HG03108 (cell line): ENCODE results near the gene ZNF853.
"Not testable (repeated sequence)": the region's sequence is repeated elsewhere in the genome, so short reads cannot be mapped to it uniquely, and the experiment has no call there.

Source experiments
- ATAC-seq: cut with Tn5 transposase; IDR thresholded peaks from one replicate; pipeline ENCODE4 v1.9.1; 2021; ENCODE audit warnings: moderate library complexity; ENCODE audit not compliant: unreplicated experiment

The ZNF853 gene

DNA sequence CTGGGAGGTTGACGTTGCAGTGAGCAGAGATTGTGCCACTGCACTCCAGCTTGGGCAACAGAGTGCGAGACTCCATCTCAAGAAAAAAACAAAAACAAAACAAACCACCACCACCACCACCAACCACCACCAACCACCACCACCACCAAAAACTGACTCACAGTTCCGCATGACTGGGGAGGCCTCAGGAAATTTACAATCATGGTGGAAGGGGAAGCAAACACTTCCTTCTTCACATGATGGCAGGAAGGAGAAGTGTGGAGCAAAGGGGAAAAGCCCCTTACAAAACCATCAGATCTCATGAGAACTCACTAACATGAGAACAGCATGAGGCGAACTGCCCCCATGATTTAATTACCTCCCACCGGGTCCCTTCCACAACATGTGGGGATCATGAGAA, 19.6 kb downstream of the ZNF853 start:
- ATAC-seq, result not testable (repeated sequence)

GRCh38 chr7:6636741-6637543, 21.5 kb downstream of the ZNF853 start, which contains the start of gene ZNF316:
Gene ZNF316, plus strand, starts transcription at chr7:6637318. Its CDS starts 5,092 bp downstream, at chr7:6642410.
- peak; percentile 60 for ATAC-seq

DNA sequence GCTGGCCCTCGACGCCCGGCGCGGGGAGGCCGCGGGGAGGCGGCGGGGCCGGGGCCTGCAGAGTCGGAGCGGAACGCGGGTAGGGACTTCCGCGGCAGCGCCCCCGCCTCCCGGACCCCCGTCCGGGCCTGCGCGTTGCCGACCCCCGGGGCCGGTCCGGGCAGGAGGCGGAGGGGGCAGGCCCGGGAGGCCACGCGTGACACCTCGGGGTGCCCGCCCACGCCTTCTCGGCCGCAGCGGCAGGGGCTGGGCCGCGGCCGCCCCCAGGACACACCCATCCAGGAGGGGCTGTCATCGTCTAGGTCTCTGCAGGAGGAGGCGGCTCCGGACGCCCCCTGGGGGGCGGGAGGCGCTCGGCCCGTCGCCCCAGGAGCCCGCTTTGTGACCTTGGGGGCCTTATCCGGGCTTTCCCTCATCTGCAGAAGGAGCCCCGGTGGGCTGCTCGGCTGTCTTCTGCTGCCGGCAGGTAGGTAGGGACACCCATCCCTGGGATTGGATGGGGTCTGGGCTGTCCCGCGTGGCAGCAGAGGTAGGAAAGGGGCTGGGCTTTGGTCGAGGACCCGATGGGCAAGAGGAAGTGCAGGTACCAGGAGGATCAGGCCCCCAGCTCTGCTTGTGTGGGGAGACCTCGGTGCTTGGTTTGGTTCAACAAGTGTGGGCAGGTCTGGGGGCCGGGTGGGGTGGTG, 22.3 kb downstream of the ZNF853 start:
- ATAC-seq, result peak; percentile 67

DNA sequence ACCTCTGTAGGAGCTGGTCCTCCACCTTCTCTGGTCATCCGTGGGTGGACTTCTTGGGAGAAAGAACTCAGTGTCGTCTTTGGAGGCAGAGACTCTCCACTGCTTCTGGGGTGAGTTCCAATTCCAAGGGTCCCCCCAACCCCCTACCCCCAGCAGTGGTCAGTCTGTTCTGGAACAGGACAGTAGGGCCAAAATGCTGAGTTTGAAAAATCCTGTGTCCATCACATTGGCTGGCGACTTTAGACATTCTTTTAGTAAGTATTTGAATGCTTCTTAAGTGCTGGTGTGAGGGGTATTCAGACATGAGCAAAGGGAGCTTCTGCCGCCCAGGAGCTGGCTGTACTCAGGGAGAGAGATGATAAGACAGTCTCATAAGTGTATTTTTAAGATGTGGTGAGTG, 23.6 kb downstream of the ZNF853 start:
- ATAC-seq, result no peak

- ATAC-seq, result no peak
Observed at GRCh38 chr7:6639627-6640026, 24.2 kb downstream of the ZNF853 start.

DNA sequence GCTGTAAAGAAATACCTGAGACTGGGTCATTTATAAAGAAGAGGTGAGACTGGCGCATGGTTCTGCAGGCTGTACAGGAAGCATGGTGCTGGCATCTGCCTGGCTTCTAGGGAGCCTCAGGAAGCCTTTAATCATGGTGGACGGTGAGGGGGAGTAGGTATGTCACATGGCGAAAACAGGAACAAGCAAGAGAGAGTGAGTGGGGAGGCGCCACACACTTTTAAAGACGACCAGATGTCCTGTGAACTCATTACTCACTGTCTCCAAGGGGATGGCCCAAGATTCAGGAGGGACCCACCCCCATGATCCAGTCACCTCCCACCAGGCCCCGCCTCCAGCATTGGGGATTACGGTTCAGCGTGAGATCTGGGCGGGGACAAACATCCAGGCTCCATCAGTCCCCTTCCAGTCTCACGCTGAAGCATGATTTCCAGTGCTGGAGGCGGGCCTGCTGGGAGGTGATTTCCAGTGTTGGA, 24.9 kb downstream of the ZNF853 start:
- ATAC-seq, result no peak

GRCh38 chr7:6641305-6642035, 26.1 kb downstream of the ZNF853 start:
- ATAC-seq, result no peak

DNA sequence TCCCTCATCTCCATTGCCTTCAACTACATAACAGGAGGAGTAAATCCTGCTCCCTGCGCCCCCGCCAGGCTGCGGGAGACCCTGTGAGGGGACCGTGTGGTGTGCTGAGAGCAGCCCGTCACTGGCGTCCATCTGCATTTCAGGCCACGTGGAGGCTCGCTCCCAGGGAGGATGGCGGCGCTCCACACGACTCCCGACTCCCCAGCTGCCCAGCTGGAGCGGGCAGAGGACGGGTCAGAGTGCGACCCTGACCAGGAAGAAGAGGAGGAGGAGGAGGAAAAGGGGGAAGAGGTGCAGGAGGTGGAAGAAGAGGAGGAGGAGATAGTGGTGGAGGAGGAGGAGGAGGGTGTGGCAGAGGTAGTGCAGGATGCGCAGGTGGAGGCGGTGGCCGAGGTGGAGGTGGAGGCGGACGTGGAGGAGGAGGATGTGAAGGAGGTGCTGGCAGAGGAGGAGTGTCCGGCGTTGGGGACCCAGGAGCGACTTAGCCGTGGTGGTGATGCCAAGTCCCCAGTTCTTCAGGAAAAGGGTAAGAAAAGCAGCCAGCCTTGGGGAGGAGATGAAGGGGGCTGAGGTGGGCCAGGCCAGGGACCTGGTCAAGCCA, 26.9 kb downstream of the ZNF853 start:
- no peak for ATAC-seq

DNA sequence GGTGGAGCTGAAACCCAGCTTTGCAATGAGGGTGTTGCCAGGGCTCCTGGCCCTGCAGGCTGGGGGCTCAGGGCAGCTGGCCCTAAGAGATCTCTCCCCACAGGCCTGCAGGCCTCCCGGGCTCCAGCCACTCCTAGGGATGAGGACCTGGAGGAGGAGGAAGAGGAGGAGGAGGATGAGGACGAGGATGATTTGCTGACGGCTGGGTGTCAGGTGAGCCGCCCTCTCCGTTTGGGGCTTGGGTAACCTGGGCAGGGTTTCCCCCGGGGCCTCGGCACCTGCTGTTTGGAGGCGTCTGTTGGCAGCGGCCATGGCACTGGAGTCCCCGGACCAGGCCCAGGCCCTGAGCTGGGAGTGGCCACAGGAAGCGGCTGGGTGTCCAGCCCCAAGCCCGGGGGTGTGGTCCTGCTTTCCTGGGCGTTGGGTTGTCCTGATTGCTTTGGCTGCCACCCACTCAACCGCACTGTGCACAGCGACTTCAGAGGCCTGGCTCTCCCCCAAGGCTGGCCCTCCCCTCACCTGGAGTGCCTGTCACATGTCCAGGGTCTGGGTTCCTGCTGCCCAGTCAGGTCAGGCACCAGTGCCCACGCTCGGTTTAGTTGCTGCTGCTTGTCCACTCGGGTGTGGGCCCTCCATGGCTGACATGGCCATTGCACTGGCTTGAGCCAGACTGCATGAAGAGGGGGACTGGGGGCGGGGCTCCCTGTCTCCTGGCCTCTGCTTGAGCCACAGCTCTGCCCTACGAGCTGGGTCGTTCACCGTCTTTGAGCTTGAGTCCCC, 27.6 kb downstream of the ZNF853 start:
- ATAC-seq, result no peak

DNA sequence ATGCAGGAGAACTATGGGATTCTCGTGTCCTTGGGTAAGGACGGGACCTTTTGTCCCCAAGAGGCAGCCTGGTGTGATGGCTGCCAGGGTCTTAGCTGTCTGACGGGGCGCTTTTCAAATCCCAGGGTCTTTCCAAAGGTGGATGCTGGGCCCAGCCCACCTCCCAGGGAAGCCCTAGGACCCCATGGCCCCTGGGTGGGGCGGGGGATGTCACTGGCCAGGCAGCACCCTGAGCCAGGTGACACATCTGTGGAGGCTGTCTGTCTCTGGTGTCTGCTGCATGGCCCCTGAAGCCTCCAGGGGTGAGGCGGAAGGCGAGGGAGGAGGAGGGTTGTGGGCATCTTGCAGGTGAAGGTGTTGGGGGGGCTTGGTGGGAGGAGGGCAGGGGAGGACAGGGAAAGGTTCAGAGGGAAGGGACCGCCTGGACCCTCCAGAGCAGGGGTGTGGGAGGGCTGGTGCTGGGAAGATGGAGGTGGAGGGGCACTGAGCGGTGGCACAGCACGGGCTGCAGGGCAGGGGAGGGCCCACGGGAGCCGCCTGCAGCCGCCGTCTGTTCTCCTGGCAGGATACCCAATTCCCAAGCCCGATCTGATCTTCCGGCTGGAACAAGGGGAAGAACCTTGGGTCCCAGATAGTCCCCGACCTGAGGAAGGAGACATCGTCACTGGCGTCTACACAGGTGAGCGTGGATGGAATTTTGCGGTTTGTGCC, 28.7 kb downstream of the ZNF853 start:
- ATAC-seq, result no peak

DNA sequence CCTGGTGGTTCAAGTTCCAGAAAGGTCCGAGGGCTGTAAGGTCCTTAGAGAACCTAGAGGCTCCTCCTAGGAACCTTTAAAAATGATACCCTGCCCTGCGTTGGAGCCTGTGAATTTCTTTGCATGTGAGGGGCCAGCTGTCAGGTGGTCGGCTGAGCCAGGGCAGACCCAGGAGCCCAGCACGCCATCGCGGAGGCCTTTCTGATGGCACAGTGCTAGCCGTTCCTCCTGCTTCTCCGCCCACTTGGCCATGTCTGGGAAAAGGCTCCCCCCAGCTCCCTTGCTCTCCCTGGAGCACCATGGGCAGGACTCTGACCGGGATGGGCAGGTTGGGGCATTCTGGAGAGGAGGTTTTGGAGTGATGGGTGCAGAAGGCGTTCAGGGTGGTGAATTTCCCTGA, 29.3 kb downstream of the ZNF853 start:
- no peak for ATAC-seq

GRCh38 chr7:6646465-6646864, 31.1 kb downstream of the ZNF853 start:
- no peak for ATAC-seq

DNA sequence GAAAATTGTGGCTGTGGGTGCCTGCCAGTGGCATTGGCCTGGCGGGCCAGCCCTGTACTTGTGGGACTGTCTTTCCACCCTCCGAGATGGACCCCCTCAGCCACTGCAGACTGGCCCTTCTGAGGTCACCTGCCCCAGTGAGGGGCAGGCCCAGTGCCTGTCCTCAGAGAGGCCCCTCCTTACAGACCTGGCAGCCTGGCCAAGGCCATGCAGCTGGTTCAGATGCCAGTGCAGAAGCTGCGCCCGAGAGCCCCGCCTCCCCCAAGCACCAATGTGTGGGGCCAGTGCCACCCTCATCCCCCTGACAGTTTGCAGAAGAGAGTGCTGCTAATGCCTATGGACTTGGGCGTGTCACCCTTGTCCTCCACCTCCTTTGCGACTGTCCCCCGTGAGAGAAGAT, 31.7 kb downstream of the ZNF853 start:
- no peak for ATAC-seq

GRCh38 chr7:6647541-6647940, 32.1 kb downstream of the ZNF853 start:
- ATAC-seq, result no peak

- ATAC-seq, result no peak
Observed at GRCh38 chr7:6648066-6648814, 32.8 kb downstream of the ZNF853 start.

DNA sequence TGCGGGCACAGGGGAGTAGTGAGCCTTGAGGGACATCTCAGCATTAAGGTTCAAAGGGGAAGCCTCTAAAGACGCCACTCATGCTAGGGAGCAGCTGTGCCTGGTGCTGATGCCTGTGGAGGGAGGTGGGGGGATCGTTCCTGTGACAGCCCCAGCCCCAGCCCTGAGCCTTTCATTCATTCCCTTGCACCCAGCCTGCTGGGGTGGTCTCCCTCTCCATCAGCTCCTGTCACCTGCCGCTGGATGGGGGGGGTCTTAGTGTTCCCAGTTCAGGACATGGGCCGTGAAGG, 33.4 kb downstream of the ZNF853 start:
- ATAC-seq, result no peak

- ATAC-seq, result no peak
Observed at GRCh38 chr7:6649241-6649961, 34.0 kb downstream of the ZNF853 start.

GRCh38 chr7:6650086-6650485, 34.7 kb downstream of the ZNF853 start:
- no peak for ATAC-seq
